Lower lobe of right lung (tissue), 2 donors: ENCODE data around the gene CDH24. TPM values are rescaled to one million over a fixed set of nuclear protein-coding genes. Genes with fewer than 3 reads are reported as not detected.
"Not testable (repeated sequence)": the region's sequence is repeated elsewhere in the genome, so short reads cannot be mapped to it uniquely, and the experiment has no call there.

Source experiments
- ATAC-seq, 2 donors: fragments of 200-7000 bp; cut with Tn5 transposase; one replicate each; pipeline ENCODE4 v1.9.1; 2020 to 2022; ENCODE audit warnings: mild to moderate bottlenecking in 2 of 2, moderate library complexity in 2 of 2
- DNase-seq: peaks from one replicate; pipeline ENCODE4 v3.0.0-alpha.2; 2020
- H3K27ac ChIP-seq: fragments of 200-600 bp; one replicate; pipeline ENCODE4 v1.8.0; 2022
- H3K27me3 ChIP-seq: fragments of 200-600 bp; one replicate; pipeline ENCODE4 v1.8.0; 2022; ENCODE audit warnings: low read depth
- H3K36me3 ChIP-seq: fragments of 200-600 bp; one replicate; pipeline ENCODE4 v1.8.0; 2022; ENCODE audit warnings: mild to moderate bottlenecking
- H3K4me1 ChIP-seq: fragments of 200-600 bp; one replicate; pipeline ENCODE4 v1.8.0; 2022
- H3K4me3 ChIP-seq: fragments of 200-600 bp; one replicate; pipeline ENCODE4 v1.8.0; 2022; ENCODE audit warnings: mild to moderate bottlenecking
- H3K9me3 ChIP-seq: fragments of 200-600 bp; one replicate; pipeline ENCODE4 v1.8.0; 2022
- CTCF ChIP-seq: fragments of 200-600 bp; IDR thresholded peaks from one replicate; pipeline ENCODE4 v1.8.0; 2022; ENCODE audit warnings: antibody characterized with exemption, mild to moderate bottlenecking
- intact Hi-C: fragments of 100-400 bp; cut with DNase I; formaldehyde crosslinking; loops from one replicate; pipeline ENCODE4 v1.11.0; 2022
- total RNA-seq: library from RNA; stranded (reverse); fragmentation: NEBNext Ultra II Directional; extraction: Animal tissue kit (Norgen Biotek cat#: 25700); gene quantifications from one replicate; pipeline ENCODE4 v1.2.1, GENCODE V29; 2021
- donor health status: DM: no; HTN: yes; CAD: no; lungs with severe emphysema.

Gene CDH24
- total RNA-seq, 1 donor from 2014 or later, result 5.6 TPM

- ATAC-seq (no peak), DNase-seq (no peak)
- intact Hi-C loops, result no loop called here
- Histone ChIP-seq H3K36me3 (no peaks in the 10 kb centered on the region), H3K4me1 (peaks cover 27% of the 10 kb centered on the region), H3K27me3 (no peaks in the 10 kb centered on the region), H3K9me3 (no peaks in the 10 kb centered on the region), H3K27ac (no peak overlapping the region), H3K4me3 (no peak overlapping the region)
- no peak for TF ChIP-seq CTCF
Observed at GRCh38 chr14:23008831-23009230, 48.5 kb downstream of the CDH24 start.

- H3K4me1 ChIP-seq, result peaks cover 27% of the 10 kb centered on the region
- peak overlapping the region; percentile 74 for H3K4me3 ChIP-seq
- peak overlapping the region; percentile 96 for H3K27ac ChIP-seq
- DNase-seq (peak; percentile 96), ATAC-seq (peak; percentile 99)
- H3K27me3 ChIP-seq, result no peaks in the 10 kb centered on the region
- peak; percentile 24 for TF ChIP-seq CTCF
- H3K36me3 ChIP-seq, result no peaks in the 10 kb centered on the region
- H3K9me3 ChIP-seq, result no peaks in the 10 kb centered on the region
- intact Hi-C loops, result no loop called here
Observed at GRCh38 chr14:23006544-23007419, 50.5 kb downstream of the CDH24 start.

DNA sequence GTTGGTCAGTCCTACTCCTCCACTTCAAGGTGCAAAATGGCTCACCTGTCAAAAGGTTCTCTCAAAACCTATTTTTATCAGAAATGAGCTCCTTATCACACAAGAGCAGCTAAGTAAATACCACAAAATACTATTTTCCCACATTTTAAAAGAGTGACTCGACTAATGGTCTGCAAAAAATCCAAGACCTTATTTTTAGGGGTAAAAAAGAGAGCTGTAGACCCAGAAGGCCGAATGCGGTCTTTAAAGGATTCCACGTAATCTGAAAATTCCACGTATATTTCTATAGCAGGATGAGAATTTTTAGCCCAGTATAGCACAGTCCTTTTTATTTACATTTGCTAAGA is 51.2 kb downstream of the CDH24 start:
- no peaks in the 10 kb centered on the region for H3K9me3 ChIP-seq
- intact Hi-C loops, result no loop called here
- peak overlapping the region; percentile 96 for H3K27ac ChIP-seq
- TF ChIP-seq CTCF, result no peak
- H3K4me1 ChIP-seq, result peaks cover 27% of the 10 kb centered on the region
- H3K36me3 ChIP-seq, result no peaks in the 10 kb centered on the region
- ATAC-seq, result no peak
- DNase-seq, result no peak
- H3K4me3 ChIP-seq, result peak overlapping the region; percentile 74
- H3K27me3 ChIP-seq, result no peaks in the 10 kb centered on the region

GRCh38 chr14:23005451-23006187 is 51.7 kb downstream of the CDH24 start:
- peak overlapping the region; percentile 96 for H3K27ac ChIP-seq
- intact Hi-C loops, result no loop called here

GRCh38 chr14:23004274-23004673 is 53.0 kb downstream of the CDH24 start:
- ATAC-seq, result not testable (repeated sequence)

More at GRCh38 chr14:23005451-23006187, 51.7 kb downstream of the CDH24 start:
- TF ChIP-seq CTCF, result no peak
- H3K36me3 ChIP-seq, result no peaks in the 10 kb centered on the region
- no peak for ATAC-seq
- no peaks in the 10 kb centered on the region for H3K27me3 ChIP-seq
- peaks cover 27% of the 10 kb centered on the region for H3K4me1 ChIP-seq
- peak overlapping the region; percentile 74 for H3K4me3 ChIP-seq
- H3K9me3 ChIP-seq, result no peaks in the 10 kb centered on the region
- DNase-seq, result no peak

DNA sequence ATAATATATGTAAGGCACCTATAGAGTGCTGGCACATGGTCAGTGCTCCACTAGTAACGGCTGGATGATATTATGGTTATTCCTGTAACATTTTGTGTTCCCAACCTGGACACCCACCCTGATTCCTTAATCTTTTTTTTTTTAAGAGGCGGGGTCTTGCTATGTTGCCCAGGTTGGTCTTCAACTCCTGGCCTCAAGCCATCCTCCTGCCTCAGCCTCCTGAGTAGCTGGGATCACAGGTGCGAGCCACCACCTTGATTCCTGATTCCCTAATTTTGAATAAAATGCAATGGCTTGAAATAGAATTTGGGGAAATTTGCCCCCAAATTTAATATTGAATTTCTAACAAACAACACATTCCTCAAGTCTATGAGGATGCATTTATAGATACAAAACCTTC is 54.7 kb downstream of the CDH24 start:
- TF ChIP-seq CTCF, result no peak
- peaks cover 14% of the 10 kb centered on the region for H3K4me1 ChIP-seq
- peaks cover 10% of the 10 kb centered on the region for H3K36me3 ChIP-seq
- intact Hi-C loops, result no loop called here
- no peaks in the 10 kb centered on the region for H3K27me3 ChIP-seq
- H3K9me3 ChIP-seq, result no peaks in the 10 kb centered on the region
- no peak for ATAC-seq
- no peak overlapping the region for H3K27ac ChIP-seq
- DNase-seq, result no peak
- H3K4me3 ChIP-seq, result no peak overlapping the region

More at GRCh38 chr14:23004274-23004673, 53.0 kb downstream of the CDH24 start:
- H3K9me3 ChIP-seq, intact Hi-C loops, H3K36me3 ChIP-seq, DNase-seq, H3K4me3 ChIP-seq, H3K27me3 ChIP-seq, H3K27ac ChIP-seq: not testable (repeated sequence)
- peaks cover 25% of the 10 kb centered on the region for H3K4me1 ChIP-seq
